Measurements from ENCODE around the gene RHOF. TPM values are rescaled to one million over a fixed set of nuclear protein-coding genes. Genes with fewer than 3 reads are reported as not detected.

The RHOF gene
- total RNA-seq, 2 donors from 2014 or later, result 31.0 to 35.6 TPM

GRCh38 chr12:121799842-121800693 is 6.6 kb upstream of the RHOF start:
- Mint-ChIP-seq H3K4me3 (peak overlapping the region; percentile 73), H3K27ac (peak overlapping the region; percentile 93), H3K27me3 (ENCODE audit: insufficient read depth) (no peaks in the 10 kb centered on the region), H3K9me3 (no peaks in the 10 kb centered on the region), H3K4me1 (peaks cover 25% of the 10 kb centered on the region), H3K36me3 (ENCODE audit: low read depth) (peaks cover 18% of the 10 kb centered on the region)
- peaks cover 12% of the 10 kb centered on the region for H3K4me1 ChIP-seq (ENCODE audit: control insufficient read depth, insufficient read depth, low read length)
- peak overlapping the region; percentile 78 for H3K4me3 ChIP-seq (ENCODE audit: low read length)
- H3K27ac ChIP-seq (ENCODE audit: low read depth, low read length), result peak overlapping the region; percentile 99
- peaks cover 18% of the 10 kb centered on the region for H3K36me3 ChIP-seq (ENCODE audit: control insufficient read depth, insufficient read depth, low read length)
- peak; percentile 95 for DNase-seq
- H3K27me3 ChIP-seq (ENCODE audit: control insufficient read depth, insufficient read depth, low read length, poor library complexity, severe bottlenecking), result no peaks in the 10 kb centered on the region
- WGBS, 2 experiments (ENCODE audit: insufficient coverage in 1 of 2, insufficient read length in 1 of 2), result 0% methylated on average over 25 to 84 of the region's 84 CpGs
- H3K9ac ChIP-seq (ENCODE audit: extremely low read depth, low read length, poor library complexity, severe bottlenecking), result peak overlapping the region; percentile 96
- H3K9me3 ChIP-seq (ENCODE audit: control insufficient read depth, low read length), result no peaks in the 10 kb centered on the region
- no peak for TF ChIP-seq CTCF (conservative IDR thresholded peaks at IDR 0.05)

GRCh38 chr12:121799156-121799841 is 5.8 kb upstream of the RHOF start:
- 20 to 30% methylated on average over 14 to 18 of the region's 30 CpGs for WGBS, 2 experiments (ENCODE audit: insufficient coverage in 1 of 2, insufficient read length in 1 of 2)
- H3K36me3 Mint-ChIP-seq (ENCODE audit: low read depth), result peaks cover 20% of the 10 kb centered on the region
- H3K27ac Mint-ChIP-seq, result peak overlapping the region; percentile 93
- Histone ChIP-seq H3K27ac (ENCODE audit: low read depth, low read length) (peak overlapping the region; percentile 99), H3K4me1 (ENCODE audit: control insufficient read depth, insufficient read depth, low read length) (peaks cover 16% of the 10 kb centered on the region), H3K27me3 (ENCODE audit: control insufficient read depth, insufficient read depth, low read length, poor library complexity, severe bottlenecking) (no peaks in the 10 kb centered on the region), H3K36me3 (ENCODE audit: control insufficient read depth, insufficient read depth, low read length) (peaks cover 19% of the 10 kb centered on the region), H3K9me3 (ENCODE audit: control insufficient read depth, low read length) (no peaks in the 10 kb centered on the region), H3K4me3 (ENCODE audit: low read length) (peak overlapping the region; percentile 84), H3K9ac (ENCODE audit: extremely low read depth, low read length, poor library complexity, severe bottlenecking) (peak overlapping the region; percentile 96)
- H3K4me3 Mint-ChIP-seq, result peak overlapping the region; percentile 73
- peak; percentile 90 for DNase-seq
- H3K9me3 Mint-ChIP-seq, result no peaks in the 10 kb centered on the region
- no peaks in the 10 kb centered on the region for H3K27me3 Mint-ChIP-seq (ENCODE audit: insufficient read depth)
- TF ChIP-seq CTCF (conservative IDR thresholded peaks at IDR 0.05), result no peak
- H3K4me1 Mint-ChIP-seq, result peaks cover 32% of the 10 kb centered on the region

- peak overlapping the region; percentile 88 for H3K27ac Mint-ChIP-seq
- DNase-seq, result no peak
- Histone ChIP-seq H3K9me3 (ENCODE audit: control insufficient read depth, low read length) (no peaks in the 10 kb centered on the region), H3K27ac (ENCODE audit: low read depth, low read length) (peak overlapping the region; percentile 59), H3K4me3 (ENCODE audit: low read length) (peak overlapping the region; percentile 84), H3K9ac (ENCODE audit: extremely low read depth, low read length, poor library complexity, severe bottlenecking) (peak overlapping the region; percentile 71), H3K27me3 (ENCODE audit: control insufficient read depth, insufficient read depth, low read length, poor library complexity, severe bottlenecking) (no peaks in the 10 kb centered on the region), H3K4me1 (ENCODE audit: control insufficient read depth, insufficient read depth, low read length) (peaks cover 16% of the 10 kb centered on the region), H3K36me3 (ENCODE audit: control insufficient read depth, insufficient read depth, low read length) (peaks cover 19% of the 10 kb centered on the region)
- peak overlapping the region; percentile 73 for H3K4me3 Mint-ChIP-seq
- WGBS, 2 experiments (ENCODE audit: insufficient coverage in 1 of 2, insufficient read length in 1 of 2), result 52 to 59% methylated on average over 10 of the region's 10 CpGs
- H3K9me3 Mint-ChIP-seq, result no peaks in the 10 kb centered on the region
- no peak for TF ChIP-seq CTCF (conservative IDR thresholded peaks at IDR 0.05)
- peaks cover 20% of the 10 kb centered on the region for H3K36me3 Mint-ChIP-seq (ENCODE audit: low read depth)
- no peaks in the 10 kb centered on the region for H3K27me3 Mint-ChIP-seq (ENCODE audit: insufficient read depth)
- peaks cover 32% of the 10 kb centered on the region for H3K4me1 Mint-ChIP-seq
Observed at GRCh38 chr12:121798787-121799155, 5.3 kb upstream of the RHOF start.

Measured in endodermal cell (in vitro differentiated cells).